HG03442 (cell line): Measurements from ENCODE around the gene SMAD3.
"Not testable (repeated sequence)": the region's sequence is repeated elsewhere in the genome, so short reads cannot be mapped to it uniquely, and the experiment has no call there.

Experiments used
- ATAC-seq: cut with Tn5 transposase; IDR thresholded peaks from one replicate; pipeline ENCODE4 v1.9.1; 2021; ENCODE audit warnings: mild to moderate bottlenecking, moderate library complexity; ENCODE audit not compliant: unreplicated experiment

The SMAD3 gene

GRCh38 chr15:67140078-67140833, 74.9 kb downstream of the SMAD3 start:
- peak; percentile 69 for ATAC-seq

- no peak for ATAC-seq
These were observed 76.8 kb downstream of the SMAD3 start for GRCh38 chr15:67142092-67142766.

- ATAC-seq: no peak
These were observed 77.3 kb downstream of the SMAD3 start for GRCh38 chr15:67142767-67143100.

GRCh38 chr15:67143646-67144045, 78.2 kb downstream of the SMAD3 start:
- no peak for ATAC-seq

GRCh38 chr15:67144609-67145311, 79.4 kb downstream of the SMAD3 start:
- no peak for ATAC-seq

GRCh38 chr15:67145312-67145610, 79.9 kb downstream of the SMAD3 start:
- ATAC-seq: no peak

GRCh38 chr15:67145710-67146109, 80.3 kb downstream of the SMAD3 start:
- ATAC-seq: no peak

- no peak for ATAC-seq
These were observed 80.8 kb downstream of the SMAD3 start for GRCh38 chr15:67146234-67146633.

GRCh38 chr15:67146875-67147381, 81.5 kb downstream of the SMAD3 start:
- ATAC-seq: no peak

GRCh38 chr15:67147396-67147949, 82.1 kb downstream of the SMAD3 start:
- ATAC-seq: no peak

GRCh38 chr15:67148196-67148701, 82.8 kb downstream of the SMAD3 start:
- ATAC-seq: no peak

GRCh38 chr15:67149068-67149772, 83.8 kb downstream of the SMAD3 start:
- no peak for ATAC-seq

GRCh38 chr15:67149773-67150022, 84.3 kb downstream of the SMAD3 start:
- no peak for ATAC-seq

- no peak for ATAC-seq
These were observed 84.8 kb downstream of the SMAD3 start for GRCh38 chr15:67150023-67150860.

- ATAC-seq: no peak
These were observed 87.0 kb downstream of the SMAD3 start for GRCh38 chr15:67152429-67152828.

GRCh38 chr15:67153044-67153443, 87.6 kb downstream of the SMAD3 start:
- ATAC-seq: not testable (repeated sequence)

GRCh38 chr15:67154249-67154648, 88.8 kb downstream of the SMAD3 start:
- ATAC-seq: no peak

- no peak for ATAC-seq
These were observed 91.0 kb downstream of the SMAD3 start for GRCh38 chr15:67156426-67156825.

GRCh38 chr15:67156834-67157233, 91.4 kb downstream of the SMAD3 start:
- no peak for ATAC-seq

- no peak for ATAC-seq
These were observed 92.3 kb downstream of the SMAD3 start for GRCh38 chr15:67157521-67158252.
